H9 (cell line): Measurements from ENCODE around the gene GCNT3. TPM values are rescaled to one million over a fixed set of nuclear protein-coding genes. Genes with fewer than 3 reads are reported as not detected.

Experiments
- DNase-seq: peaks from one replicate; pipeline ENCODE4 v3.0.0-alpha.2; 2017
- H2AFZ ChIP-seq: one replicate; pipeline ENCODE4 v1.6.1; 2013; ENCODE audit warnings: mild to moderate bottlenecking, low read length, control low read depth, moderate library complexity
- H2AK5ac ChIP-seq: 2 replicates; pipeline ENCODE4 v1.6.1; 2013; ENCODE audit warnings: low read length, control low read depth, mixed read lengths; ENCODE audit not compliant: insufficient read length
- H2BK120ac ChIP-seq: one replicate; pipeline ENCODE4 v1.6.1; 2013; ENCODE audit warnings: low read depth, mild to moderate bottlenecking, low read length, control low read depth, inconsistent platforms; ENCODE audit not compliant: poor library complexity, severe bottlenecking
- H2BK12ac ChIP-seq: 2 replicates; pipeline ENCODE4 v1.6.1; 2013; ENCODE audit warnings: low read length, control low read depth, mixed read lengths, low read depth; ENCODE audit not compliant: insufficient read length
- H2BK15ac ChIP-seq: 2 replicates; pipeline ENCODE4 v1.6.1; 2013; ENCODE audit warnings: low read depth, low read length, control low read depth
- H2BK20ac ChIP-seq: one replicate; pipeline ENCODE4 v1.6.1; 2013; ENCODE audit warnings: low read depth, mild to moderate bottlenecking, low read length, control low read depth, inconsistent platforms; ENCODE audit not compliant: poor library complexity, severe bottlenecking
- H2BK5ac ChIP-seq: 2 replicates; pipeline ENCODE4 v1.6.1; 2013; ENCODE audit warnings: low read length, control low read depth, mixed read lengths; ENCODE audit not compliant: insufficient read length
- H3K14ac ChIP-seq: 2 replicates; pipeline ENCODE4 v1.6.1; 2013; ENCODE audit warnings: low read length, control low read depth; ENCODE audit not compliant: insufficient read depth
- H3K18ac ChIP-seq: 2 replicates; pipeline ENCODE4 v1.6.1; 2013; ENCODE audit warnings: low read depth, mild to moderate bottlenecking, mixed read lengths, low read length, control low read depth; ENCODE audit not compliant: insufficient read length
- H3K23ac ChIP-seq: 2 replicates; pipeline ENCODE4 v1.6.1; 2013; ENCODE audit warnings: low read length, control low read depth, mixed read lengths, low read depth; ENCODE audit not compliant: insufficient read length
- H3K23me2 ChIP-seq: 2 replicates; pipeline ENCODE4 v1.6.1; 2013; ENCODE audit warnings: low read depth, mild to moderate bottlenecking, mixed read lengths, low read length, control low read depth; ENCODE audit not compliant: insufficient read length, poor library complexity, severe bottlenecking
- H3K27ac ChIP-seq: 2 replicates; pipeline ENCODE4 v1.5.1; 2013; ENCODE audit warnings: low read length, control low read depth, mixed read lengths, low read depth; ENCODE audit not compliant: insufficient read length
- H3K27me3 ChIP-seq: 2 replicates; pipeline ENCODE4 v1.6.1; 2013; ENCODE audit warnings: low read length, control low read depth, inconsistent platforms; ENCODE audit not compliant: insufficient read depth
- H3K4ac ChIP-seq: 2 replicates; pipeline ENCODE4 v1.6.1; 2013; ENCODE audit warnings: low read depth, mild to moderate bottlenecking, control low read depth, inconsistent platforms, low read length, moderate library complexity
- H3K4me1 ChIP-seq: 2 replicates; pipeline ENCODE4 v1.6.1; 2013; ENCODE audit warnings: low read length, control low read depth, inconsistent platforms; ENCODE audit not compliant: insufficient read depth
- H3K4me2 ChIP-seq: 2 replicates; pipeline ENCODE4 v1.6.1; 2013; ENCODE audit warnings: low read length, control low read depth, mixed read lengths; ENCODE audit not compliant: insufficient read length, insufficient read depth
- H3K56ac ChIP-seq: 2 replicates; pipeline ENCODE4 v1.6.1; 2013; ENCODE audit warnings: low read depth, mild to moderate bottlenecking, mixed read lengths, low read length, control low read depth; ENCODE audit not compliant: insufficient read length
- H3K79me1 ChIP-seq: 2 replicates; pipeline ENCODE4 v1.6.1; 2013; ENCODE audit warnings: low read depth, mild to moderate bottlenecking, moderate library complexity, low read length, control low read depth, inconsistent platforms; ENCODE audit not compliant: insufficient read depth, poor library complexity, severe bottlenecking
- H3K79me2 ChIP-seq: 2 replicates; pipeline ENCODE4 v1.6.1; 2013; ENCODE audit warnings: low read length, control low read depth, inconsistent platforms; ENCODE audit not compliant: insufficient read depth
- H3K9ac ChIP-seq: 2 replicates; pipeline ENCODE4 v1.6.1; 2013; ENCODE audit warnings: low read length, control low read depth, mixed read lengths; ENCODE audit not compliant: insufficient read length; ENCODE audit errors: extremely low read depth
- H3K9me3 ChIP-seq: one replicate; pipeline ENCODE4 v1.6.1; 2013; ENCODE audit warnings: low read depth, low read length, inconsistent platforms; ENCODE audit not compliant: control insufficient read depth
- H3T11ph ChIP-seq: one replicate; pipeline ENCODE4 v1.6.1; 2013; ENCODE audit warnings: mild to moderate bottlenecking, low read length, control low read depth, inconsistent platforms
- H4K20me1 ChIP-seq: one replicate; pipeline ENCODE4 v1.6.1; 2013; ENCODE audit not compliant: control insufficient read depth, insufficient read length, insufficient read depth
- H4K5ac ChIP-seq: 2 replicates; pipeline ENCODE4 v1.6.1; 2013; ENCODE audit warnings: low read depth, mild to moderate bottlenecking, mixed read lengths, low read length, control low read depth; ENCODE audit not compliant: insufficient read length
- H4K8ac ChIP-seq: replicated peaks from 2 replicates; pipeline ENCODE4 v1.6.1; 2013; ENCODE audit warnings: low read length, control low read depth, mixed read lengths, low read depth; ENCODE audit not compliant: insufficient read length
- H4K91ac ChIP-seq: 2 replicates; pipeline ENCODE4 v1.6.1; 2013; ENCODE audit warnings: low read depth, mild to moderate bottlenecking, moderate library complexity, mixed read lengths, low read length, control low read depth; ENCODE audit not compliant: insufficient read length
- H3K27ac Mint-ChIP-seq, 3 experiments: 2 replicates in 2 of 3; 3 replicates in 1 of 3; pipeline ENCODE4 v1.8.0; 2020 to 2021; ENCODE audit warnings: mixed read lengths in 3 of 3, mild to moderate bottlenecking in 1 of 3, moderate library complexity in 1 of 3
- H3K27me3 Mint-ChIP-seq: 2 replicates; pipeline ENCODE4 v1.8.0; 2021; ENCODE audit warnings: low read depth, mild to moderate bottlenecking, moderate library complexity, mixed read lengths
- H3K36me3 Mint-ChIP-seq, 3 experiments: 2 replicates in 2 of 3; 3 replicates in 1 of 3; pipeline ENCODE4 v1.8.0; 2020 to 2021; ENCODE audit warnings: low read depth in 3 of 3, mixed read lengths in 3 of 3; ENCODE audit not compliant: insufficient read depth in 1 of 3
- H3K4me1 Mint-ChIP-seq, 2 experiments: 2 replicates each; pipeline ENCODE4 v1.8.0; 2020; ENCODE audit warnings: mixed read lengths in 2 of 2
- H3K4me3 Mint-ChIP-seq, 2 experiments: 2 replicates in 1 of 2; 3 replicates in 1 of 2; pipeline ENCODE4 v1.8.0; 2020 to 2021; ENCODE audit warnings: mild to moderate bottlenecking in 2 of 2, mixed read lengths in 2 of 2, moderate library complexity in 1 of 2
- H3K9me3 Mint-ChIP-seq, 2 experiments: 2 replicates in 1 of 2; 3 replicates in 1 of 2; pipeline ENCODE4 v1.8.0; 2020; ENCODE audit warnings: mild to moderate bottlenecking in 2 of 2, mixed read lengths in 2 of 2, moderate library complexity in 1 of 2
- WGBS: extraction: QIAGEN DNeasy Blood & Tissue Kit; methylation state at CpG from one replicate; pipeline ENCODE4 v1.1.7; 2013; ENCODE audit warnings: missing lambda C conversion rate, low lambda C conversion rate, mixed read lengths; ENCODE audit not compliant: insufficient read length; ENCODE audit errors: extremely low coverage; 5-methylcytosine and 5-hydroxymethylcytosine counted together
- total RNA-seq: library from RNA; stranded (reverse); gene quantifications from 2 replicates; pipeline ENCODE4 v1.2.1, GENCODE V29; 2021
- TF ChIP-seq, protein P1 (sequence below): fragments of 200-600 bp; sonication (generic); conservative IDR thresholded peaks from 3 replicates; pipeline ENCODE4 v1.8.0; 2021; ENCODE audit warnings: antibody characterized with exemption, mild to moderate bottlenecking

GCNT3 gene
- total RNA-seq, 1 experiment from 2014 or later = not detected

DNA sequence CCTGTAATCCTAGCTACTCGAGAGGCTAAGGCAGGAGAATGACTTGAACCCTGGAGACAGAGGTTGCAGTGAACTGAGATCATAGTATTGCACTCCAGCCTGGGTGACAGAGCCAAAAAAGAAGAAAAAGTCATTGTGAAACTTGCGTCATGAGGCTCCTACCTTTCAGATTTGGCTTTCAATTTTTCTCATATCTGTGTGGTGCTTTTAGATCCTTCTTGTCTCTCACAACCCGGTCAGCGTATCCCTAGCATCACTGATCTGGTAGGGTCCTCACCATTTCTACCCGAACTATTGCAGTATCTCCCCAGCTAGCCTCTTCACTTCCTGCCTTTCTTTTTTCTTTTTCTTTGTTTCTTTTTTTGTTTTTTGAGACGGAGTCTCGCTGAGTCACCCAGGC is 21.6 kb upstream of the GCNT3 start:
- no peak overlapping the region for H3K4me2 ChIP-seq
- no peaks in the 10 kb centered on the region for H4K20me1 ChIP-seq
- H4K91ac ChIP-seq = no peak overlapping the region
- H2AK5ac ChIP-seq = no peak overlapping the region
- no peaks in the 10 kb centered on the region for H3K9me3 Mint-ChIP-seq
- H2BK20ac ChIP-seq = no peak overlapping the region
- no peak overlapping the region for H2BK12ac ChIP-seq
- no peaks in the 10 kb centered on the region for H3K79me1 ChIP-seq
- H3K18ac ChIP-seq = no peak overlapping the region
- WGBS = no CpG with 5 or more reads among the region's 7 CpGs
- H2BK120ac ChIP-seq = no peak overlapping the region
- no peak overlapping the region for H3K23ac ChIP-seq
- H3K9me3 ChIP-seq = no peaks in the 10 kb centered on the region
- no peaks in the 10 kb centered on the region for H3K36me3 Mint-ChIP-seq
- no peak overlapping the region for H2BK15ac ChIP-seq
- H2BK5ac ChIP-seq = no peak overlapping the region
- no peaks in the 10 kb centered on the region for H3K4me1 ChIP-seq
- DNase-seq = no peak
- H3K79me2 ChIP-seq = no peaks in the 10 kb centered on the region
- TF ChIP-seq, protein P1, sequence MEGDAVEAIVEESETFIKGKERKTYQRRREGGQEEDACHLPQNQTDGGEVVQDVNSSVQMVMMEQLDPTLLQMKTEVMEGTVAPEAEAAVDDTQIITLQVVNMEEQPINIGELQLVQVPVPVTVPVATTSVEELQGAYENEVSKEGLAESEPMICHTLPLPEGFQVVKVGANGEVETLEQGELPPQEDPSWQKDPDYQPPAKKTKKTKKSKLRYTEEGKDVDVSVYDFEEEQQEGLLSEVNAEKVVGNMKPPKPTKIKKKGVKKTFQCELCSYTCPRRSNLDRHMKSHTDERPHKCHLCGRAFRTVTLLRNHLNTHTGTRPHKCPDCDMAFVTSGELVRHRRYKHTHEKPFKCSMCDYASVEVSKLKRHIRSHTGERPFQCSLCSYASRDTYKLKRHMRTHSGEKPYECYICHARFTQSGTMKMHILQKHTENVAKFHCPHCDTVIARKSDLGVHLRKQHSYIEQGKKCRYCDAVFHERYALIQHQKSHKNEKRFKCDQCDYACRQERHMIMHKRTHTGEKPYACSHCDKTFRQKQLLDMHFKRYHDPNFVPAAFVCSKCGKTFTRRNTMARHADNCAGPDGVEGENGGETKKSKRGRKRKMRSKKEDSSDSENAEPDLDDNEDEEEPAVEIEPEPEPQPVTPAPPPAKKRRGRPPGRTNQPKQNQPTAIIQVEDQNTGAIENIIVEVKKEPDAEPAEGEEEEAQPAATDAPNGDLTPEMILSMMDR = no peak
- no peak overlapping the region for H4K5ac ChIP-seq
- H3K4me3 Mint-ChIP-seq = no peak overlapping the region
- H2AFZ ChIP-seq = no peak overlapping the region
- H3K4ac ChIP-seq = no peak overlapping the region
- no peak overlapping the region for H3K56ac ChIP-seq
- H3K27ac ChIP-seq = no peak overlapping the region
- H3K9ac ChIP-seq = no peak overlapping the region
- H3K23me2 ChIP-seq = no peaks in the 10 kb centered on the region
- H3K27me3 Mint-ChIP-seq = no peaks in the 10 kb centered on the region
- no peak overlapping the region for H3T11ph ChIP-seq
- H3K27me3 ChIP-seq = no peaks in the 10 kb centered on the region
- H3K4me1 Mint-ChIP-seq = no peaks in the 10 kb centered on the region
- no peak overlapping the region; a peak in 1 of 7 replicates for H3K27ac Mint-ChIP-seq
- H3K14ac ChIP-seq = no peak overlapping the region
- H4K8ac ChIP-seq = no peak overlapping the region
